Activated CD8-positive, alpha-beta T cell treated with anti-CD3 and anti-CD28 coated beads for 36 hours (primary cell): ENCODE data around the gene EFEMP1. TPM values are rescaled to one million over a fixed set of nuclear protein-coding genes. Genes with fewer than 3 reads are reported as not detected.

ENCODE experiments used
- ATAC-seq: fragments of 200-7000 bp; cut with Tn5 transposase; one replicate; pipeline ENCODE4 v1.10.0; 2021; ENCODE audit warnings: mild to moderate bottlenecking, moderate library complexity
- CTCF ChIA-PET: fragments of 350-600 bp; sonication (Branson Sonifier 250); formaldehyde crosslinking; loops from one replicate; lab custom pipeline; 2021; ENCODE audit warnings: antibody characterized with exemption; lab: Charles Lee
- POLR2A ChIA-PET: fragments of 350-600 bp; sonication (Branson Sonifier 250); formaldehyde crosslinking; loops from one replicate; lab custom pipeline; 2021; ENCODE audit warnings: antibody characterized with exemption; lab: Charles Lee
- DNase-seq: peaks from one replicate; pipeline ENCODE4 v3.0.0-alpha.2; 2020
- H3K27ac Mint-ChIP-seq: one replicate; pipeline ENCODE4 v1.8.0; 2021; ENCODE audit warnings: mild to moderate bottlenecking, mixed read lengths
- H3K27me3 Mint-ChIP-seq: one replicate; pipeline ENCODE4 v1.8.0; 2021; ENCODE audit warnings: mixed read lengths
- H3K36me3 Mint-ChIP-seq: one replicate; pipeline ENCODE4 v1.8.0; 2021; ENCODE audit warnings: low read depth, mixed read lengths
- H3K4me1 Mint-ChIP-seq: one replicate; pipeline ENCODE4 v1.8.0; 2021; ENCODE audit warnings: low read depth, mixed read lengths
- H3K4me3 Mint-ChIP-seq: one replicate; pipeline ENCODE4 v1.8.0; 2021; ENCODE audit warnings: mild to moderate bottlenecking, moderate library complexity, mixed read lengths
- H3K9me3 Mint-ChIP-seq: one replicate; pipeline ENCODE4 v1.8.0; 2021; ENCODE audit warnings: mixed read lengths
- CTCF ChIP-seq: fragments of 200-600 bp; IDR thresholded peaks from one replicate; pipeline ENCODE4 v1.8.0; 2022; ENCODE audit warnings: antibody characterized with exemption, mild to moderate bottlenecking
- intact Hi-C: fragments of 100-400 bp; cut with micrococcal nuclease; formaldehyde crosslinking; loops from one replicate; pipeline ENCODE4 v1.10.0; 2022
- total RNA-seq, 2 experiments: library from RNA; stranded (reverse); gene quantifications; one replicate each; pipeline ENCODE4 v1.2.3, GENCODE V29; 2021

EFEMP1 gene
- total RNA-seq, 2 experiments from 2014 or later, result not detected

- POLR2A ChIA-PET, result no interaction called here
- no peaks in the 10 kb centered on the region for H3K4me1 Mint-ChIP-seq
- DNase-seq, result no peak
- no peak overlapping the region for H3K27ac Mint-ChIP-seq
- no peaks in the 10 kb centered on the region for H3K9me3 Mint-ChIP-seq
- no peaks in the 10 kb centered on the region for H3K27me3 Mint-ChIP-seq
- H3K36me3 Mint-ChIP-seq, result no peaks in the 10 kb centered on the region
- no peak overlapping the region for H3K4me3 Mint-ChIP-seq
- no peak for TF ChIP-seq CTCF
- intact Hi-C loops, result no loop called here
- CTCF ChIA-PET, result no interaction called here
- no peak for ATAC-seq
Measured at GRCh38 chr2:55910077-55910476, 13.5 kb downstream of the EFEMP1 start.

- no peak for ATAC-seq
- intact Hi-C loops, result no loop called here
- ChIA-PET CTCF (no interaction called here), POLR2A (no interaction called here)
- Mint-ChIP-seq H3K36me3 (no peaks in the 10 kb centered on the region), H3K27ac (no peak overlapping the region), H3K4me1 (no peaks in the 10 kb centered on the region), H3K27me3 (no peaks in the 10 kb centered on the region), H3K9me3 (peaks cover 6% of the 10 kb centered on the region), H3K4me3 (no peak overlapping the region)
- no peak for TF ChIP-seq CTCF
- no peak for DNase-seq
Measured at GRCh38 chr2:55907686-55908085, 15.9 kb downstream of the EFEMP1 start.

GRCh38 chr2:55906993-55907392 is 16.6 kb downstream of the EFEMP1 start:
- no peak for ATAC-seq
- POLR2A ChIA-PET, result no interaction called here
- TF ChIP-seq CTCF, result no peak
- H3K27ac Mint-ChIP-seq, result no peak overlapping the region
- CTCF ChIA-PET, result no interaction called here
- intact Hi-C loops, result no loop called here
- no peaks in the 10 kb centered on the region for H3K27me3 Mint-ChIP-seq
- H3K36me3 Mint-ChIP-seq, result no peaks in the 10 kb centered on the region
- H3K4me3 Mint-ChIP-seq, result no peak overlapping the region
- peaks cover 6% of the 10 kb centered on the region for H3K9me3 Mint-ChIP-seq
- no peaks in the 10 kb centered on the region for H3K4me1 Mint-ChIP-seq
- no peak for DNase-seq

- Mint-ChIP-seq H3K27ac (no peak overlapping the region), H3K4me1 (no peaks in the 10 kb centered on the region), H3K4me3 (no peak overlapping the region), H3K9me3 (peaks cover 6% of the 10 kb centered on the region), H3K36me3 (no peaks in the 10 kb centered on the region), H3K27me3 (no peaks in the 10 kb centered on the region)
- ChIA-PET POLR2A (no interaction called here), CTCF (no interaction called here)
- no peak for TF ChIP-seq CTCF
- no peak for ATAC-seq
- no peak for DNase-seq
- intact Hi-C loops, result no loop called here
Measured at GRCh38 chr2:55903727-55904126, 19.9 kb downstream of the EFEMP1 start.

GRCh38 chr2:55902971-55903370 is 20.6 kb downstream of the EFEMP1 start:
- Mint-ChIP-seq H3K4me1 (no peaks in the 10 kb centered on the region), H3K4me3 (no peak overlapping the region), H3K36me3 (no peaks in the 10 kb centered on the region), H3K9me3 (peaks cover 6% of the 10 kb centered on the region), H3K27me3 (no peaks in the 10 kb centered on the region), H3K27ac (no peak overlapping the region)
- ChIA-PET CTCF (no interaction called here), POLR2A (no interaction called here)
- no peak for TF ChIP-seq CTCF
- ATAC-seq (no peak), DNase-seq (no peak)
- intact Hi-C loops, result no loop called here
